AG04449 (cell line): Measurements from ENCODE around the gene CYTH2.
A peak's percentile ranks its signal among the peaks of the same experiment; 100 is the strongest.
"Not testable (repeated sequence)": the region's sequence is repeated elsewhere in the genome, so short reads cannot be mapped to it uniquely, and the experiment has no call there.

Experiments used
- CTCF ChIA-PET: fragments of 350-600 bp; formaldehyde crosslinking; extraction: SDS; loops from one replicate; lab custom pipeline; 2021; ENCODE audit warnings: antibody characterized with exemption; lab: Yijun Ruan, JAX
- POLR2A ChIA-PET: fragments of 400-600, 350-600 bp; formaldehyde crosslinking; extraction: SDS; loops from one replicate; lab custom pipeline; 2020; ENCODE audit warnings: antibody characterized with exemption, inconsistent platforms; lab: Yijun Ruan, JAX
- DNase-seq: peaks from one replicate; pipeline ENCODE4 v3.0.0-alpha.2; 2010; ENCODE audit warnings: low read depth, low spot score
- H3K4me3 ChIP-seq: 2 replicates; pipeline ENCODE4 v1.5.1; 2011; ENCODE audit warnings: low read depth, mild to moderate bottlenecking, control low read depth, low read length
- TF ChIP-seq, protein P1 (sequence below): IDR thresholded peaks from one replicate; pipeline ENCODE4 v1.5.1; 2011; ENCODE audit warnings: mild to moderate bottlenecking, moderate library complexity, low read length, control low read depth, inconsistent platforms; ENCODE audit not compliant: insufficient read depth; ENCODE audit errors: missing control alignments

CYTH2 gene

GRCh38 chr19:48513289-48514122 lies 44.3 kb downstream of the CYTH2 start:
- CTCF ChIA-PET: interaction anchor here (0.7 to 1.9 kb wide), 4 partner anchors 11 to 75 kb away, joined by 3 to 6 read pairs (median 4); no protein-coding TSS in a partner anchor
- TF ChIP-seq, protein P1, sequence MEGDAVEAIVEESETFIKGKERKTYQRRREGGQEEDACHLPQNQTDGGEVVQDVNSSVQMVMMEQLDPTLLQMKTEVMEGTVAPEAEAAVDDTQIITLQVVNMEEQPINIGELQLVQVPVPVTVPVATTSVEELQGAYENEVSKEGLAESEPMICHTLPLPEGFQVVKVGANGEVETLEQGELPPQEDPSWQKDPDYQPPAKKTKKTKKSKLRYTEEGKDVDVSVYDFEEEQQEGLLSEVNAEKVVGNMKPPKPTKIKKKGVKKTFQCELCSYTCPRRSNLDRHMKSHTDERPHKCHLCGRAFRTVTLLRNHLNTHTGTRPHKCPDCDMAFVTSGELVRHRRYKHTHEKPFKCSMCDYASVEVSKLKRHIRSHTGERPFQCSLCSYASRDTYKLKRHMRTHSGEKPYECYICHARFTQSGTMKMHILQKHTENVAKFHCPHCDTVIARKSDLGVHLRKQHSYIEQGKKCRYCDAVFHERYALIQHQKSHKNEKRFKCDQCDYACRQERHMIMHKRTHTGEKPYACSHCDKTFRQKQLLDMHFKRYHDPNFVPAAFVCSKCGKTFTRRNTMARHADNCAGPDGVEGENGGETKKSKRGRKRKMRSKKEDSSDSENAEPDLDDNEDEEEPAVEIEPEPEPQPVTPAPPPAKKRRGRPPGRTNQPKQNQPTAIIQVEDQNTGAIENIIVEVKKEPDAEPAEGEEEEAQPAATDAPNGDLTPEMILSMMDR: no peak
- POLR2A ChIA-PET: no interaction called here

GRCh38 chr19:48514123-48514458 lies 44.9 kb downstream of the CYTH2 start:
- ChIA-PET CTCF (interaction anchor here (0.7 to 1.9 kb wide), 4 partner anchors 10 to 75 kb away, joined by 3 to 6 read pairs (median 4); no protein-coding TSS in a partner anchor), POLR2A (no interaction called here)
- DNase-seq: no peak
- TF ChIP-seq, protein P1: no peak
- no peak overlapping the region for H3K4me3 ChIP-seq

More at GRCh38 chr19:48513289-48514122, 44.3 kb downstream of the CYTH2 start:
- H3K4me3 ChIP-seq: peak overlapping the region; percentile 65
- no peak for DNase-seq

- ChIA-PET POLR2A (no interaction called here), CTCF (interaction anchor here (0.7 kb wide), 1 partner anchor 68 kb away, joined by 3 read pairs; no protein-coding TSS in a partner anchor)
- TF ChIP-seq, protein P1: no peak
- no peak for DNase-seq
- no peak overlapping the region for H3K4me3 ChIP-seq
These were observed 47.4 kb downstream of the CYTH2 start for GRCh38 chr19:48516536-48516935.

DNA sequence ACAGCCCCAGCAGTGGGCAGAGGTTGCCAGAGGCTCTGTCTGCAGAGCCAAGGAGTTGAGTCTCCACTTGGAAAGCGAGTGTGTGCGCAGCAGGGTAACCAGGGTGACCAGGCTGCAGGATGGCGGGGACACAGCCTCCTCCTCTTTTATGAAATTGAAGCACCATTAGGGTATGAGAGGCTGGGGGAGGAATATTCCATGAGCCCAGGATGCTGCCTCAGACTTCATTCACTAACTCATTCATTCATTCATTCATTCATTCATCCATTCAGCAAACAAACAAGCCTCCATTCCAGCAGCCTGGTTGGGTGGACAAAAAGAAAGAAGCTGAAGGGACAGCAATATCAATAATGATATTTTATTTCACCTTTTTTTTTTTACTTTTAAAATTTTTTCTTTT lies 49.0 kb downstream of the CYTH2 start:
- H3K4me3 ChIP-seq: no peak overlapping the region
- CTCF ChIA-PET: interaction anchor here (1.2 to 2.3 kb wide), 2 partner anchors 10 to 70 kb away, joined by 3 to 7 read pairs; no protein-coding TSS in a partner anchor
- TF ChIP-seq, protein P1: no peak
- no peak for DNase-seq
- POLR2A ChIA-PET: interaction anchor here (0.6 kb wide), 1 partner anchor 95 kb away, joined by 3 read pairs; no protein-coding TSS in a partner anchor

- CTCF ChIA-PET: interaction anchor here (0.6 to 2.3 kb wide), 4 partner anchors 14 to 190 kb away, joined by 3 to 7 read pairs (median 3); no protein-coding TSS in a partner anchor
- H3K4me3 ChIP-seq, DNase-seq, POLR2A ChIA-PET: not testable (repeated sequence)
These were observed 50.3 kb downstream of the CYTH2 start for GRCh38 chr19:48519426-48519825.

- DNase-seq: no peak
- TF ChIP-seq, protein P1: no peak
- no peak overlapping the region for H3K4me3 ChIP-seq
- ChIA-PET POLR2A (no interaction called here), CTCF (interaction anchor here (0.6 to 2.3 kb wide), 4 partner anchors 14 to 191 kb away, joined by 3 to 7 read pairs (median 3); no protein-coding TSS in a partner anchor)
These were observed 51.0 kb downstream of the CYTH2 start for GRCh38 chr19:48520134-48520533.
